Renal cortical epithelial cell (primary cell): Measurements from ENCODE around the gene ABL2. TPM values are rescaled to one million over a fixed set of nuclear protein-coding genes. Genes with fewer than 3 reads are reported as not detected.
A peak's percentile ranks its signal among the peaks of the same experiment; 100 is the strongest.

ENCODE experiments used
- DNase-seq: peaks from one replicate; pipeline ENCODE4 v3.0.0-alpha.2; 2011; ENCODE audit warnings: low read depth
- total RNA-seq: library from RNA; depleted of rRNA; stranded (reverse); fragments of >200 nt; gene quantifications from 2 replicates; pipeline ENCODE4 v1.2.3, GENCODE V29; 2014

The ABL2 gene
- total RNA-seq, 1 donor from 2014 or later, result 52.2 TPM

- DNase-seq, result no peak
Observed at GRCh38 chr1:179094818-179095217, 134.7 kb downstream of the ABL2 start.

- no peak for DNase-seq
Observed at GRCh38 chr1:179092896-179093461, 136.5 kb downstream of the ABL2 start.

GRCh38 chr1:179091691-179092165 lies 137.7 kb downstream of the ABL2 start:
- peak; percentile 80 for DNase-seq

GRCh38 chr1:179090923-179091322 lies 138.6 kb downstream of the ABL2 start:
- DNase-seq, result no peak

- DNase-seq, result no peak
Observed at GRCh38 chr1:179090522-179090921, 139.0 kb downstream of the ABL2 start.

- no peak for DNase-seq
Observed at GRCh38 chr1:179089827-179090482, 139.5 kb downstream of the ABL2 start.

GRCh38 chr1:179087665-179088064 lies 141.8 kb downstream of the ABL2 start:
- DNase-seq, result no peak

GRCh38 chr1:179083533-179083932 lies 145.9 kb downstream of the ABL2 start:
- no peak for DNase-seq

- peak; percentile 28 for DNase-seq
Observed at GRCh38 chr1:179082999-179083335, 146.5 kb downstream of the ABL2 start.

- DNase-seq, result no peak
Observed at GRCh38 chr1:179082333-179082998, 147.0 kb downstream of the ABL2 start.

- DNase-seq, result peak; percentile 78
Observed at GRCh38 chr1:179081687-179082332, 147.7 kb downstream of the ABL2 start, which contains the start of gene TOR3A. TSS of gene TOR3A (plus strand) at chr1:179082070. CDS start at chr1:179082129, 59 bp downstream.

- peak; percentile 7 for DNase-seq
Observed at GRCh38 chr1:179080866-179081686, 148.4 kb downstream of the ABL2 start.

GRCh38 chr1:179079113-179079761 lies 150.2 kb downstream of the ABL2 start:
- peak; percentile 75 for DNase-seq

- DNase-seq, result peak; percentile 35
Observed at GRCh38 chr1:179077396-179077795, 152.1 kb downstream of the ABL2 start.

- DNase-seq, result no peak
Observed at GRCh38 chr1:179066471-179066870, 163.0 kb downstream of the ABL2 start.

- peak; percentile 14 for DNase-seq
Observed at GRCh38 chr1:179061360-179062282, 167.9 kb downstream of the ABL2 start.

- no peak for DNase-seq
Observed at GRCh38 chr1:179058487-179059483, 170.7 kb downstream of the ABL2 start.

- DNase-seq, result no peak
Observed at GRCh38 chr1:179055937-179056336, 173.5 kb downstream of the ABL2 start.

GRCh38 chr1:179053486-179053885 lies 176.0 kb downstream of the ABL2 start:
- no peak for DNase-seq
